ENCODE measurements around the gene HCRTR1.

The HCRTR1 gene

GRCh38 chr1:31667065-31667785 is 49.7 kb downstream of the HCRTR1 start:
- no peak for DNase-seq (ENCODE audit: low spot score)

GRCh38 chr1:31668303-31668883 is 50.9 kb downstream of the HCRTR1 start:
- no peak for DNase-seq (ENCODE audit: low spot score)

- DNase-seq (ENCODE audit: low spot score): no peak
These were observed 51.9 kb downstream of the HCRTR1 start for GRCh38 chr1:31669433-31669785.

GRCh38 chr1:31669786-31670592 is 52.5 kb downstream of the HCRTR1 start:
- DNase-seq (ENCODE audit: low spot score): peak; percentile 45

- no peak for DNase-seq (ENCODE audit: low spot score)
These were observed 53.1 kb downstream of the HCRTR1 start for GRCh38 chr1:31670593-31670964.

- no peak for DNase-seq (ENCODE audit: low spot score)
These were observed 53.7 kb downstream of the HCRTR1 start for GRCh38 chr1:31671147-31671546.

- no peak for DNase-seq (ENCODE audit: low spot score)
These were observed 54.2 kb downstream of the HCRTR1 start for GRCh38 chr1:31671561-31672201.

- DNase-seq (ENCODE audit: low spot score): no peak
These were observed 55.5 kb downstream of the HCRTR1 start for GRCh38 chr1:31672986-31673385.

- DNase-seq (ENCODE audit: low spot score): no peak
These were observed 55.9 kb downstream of the HCRTR1 start for GRCh38 chr1:31673433-31673832.

GRCh38 chr1:31674626-31675025 is 57.1 kb downstream of the HCRTR1 start:
- DNase-seq (ENCODE audit: low spot score): no peak

- DNase-seq (ENCODE audit: low spot score): no peak
These were observed 57.7 kb downstream of the HCRTR1 start for GRCh38 chr1:31675161-31675560.

GRCh38 chr1:31675756-31676155 is 58.3 kb downstream of the HCRTR1 start:
- no peak for DNase-seq (ENCODE audit: low spot score)
